Subcutaneous abdominal adipose tissue (tissue), 5 donors: Measurements from ENCODE around the gene GRIK4.

Source experiments
- H3K27ac ChIP-seq: one replicate; pipeline ENCODE4 v1.7.0; 2013; ENCODE audit warnings: low read depth, mild to moderate bottlenecking, inconsistent platforms, low read length, moderate library complexity
- H3K27me3 ChIP-seq, 5 donors: one replicate each; pipeline ENCODE4 v1.7.0; 2013; ENCODE audit warnings: low read length in 5 of 5, inconsistent platforms in 1 of 5; ENCODE audit not compliant: control insufficient read depth in 5 of 5, insufficient read depth in 4 of 5
- H3K36me3 ChIP-seq, 5 donors: one replicate each; pipeline ENCODE4 v1.7.0; 2013; ENCODE audit warnings: low read length in 5 of 5; ENCODE audit not compliant: control insufficient read depth in 5 of 5, insufficient read depth in 5 of 5
- H3K4me1 ChIP-seq, 5 donors: one replicate each; pipeline ENCODE4 v1.7.0; 2013; ENCODE audit warnings: low read length in 5 of 5, mild to moderate bottlenecking in 3 of 5, moderate library complexity in 1 of 5; ENCODE audit not compliant: control insufficient read depth in 5 of 5, insufficient read depth in 5 of 5
- H3K4me3 ChIP-seq, 5 donors: one replicate each; pipeline ENCODE4 v1.7.0; 2013; ENCODE audit warnings: low read length in 5 of 5, low read depth in 1 of 5
- H3K9ac ChIP-seq, 5 donors: one replicate each; pipeline ENCODE4 v1.7.0; 2013; ENCODE audit warnings: low read length in 5 of 5, mild to moderate bottlenecking in 4 of 5, moderate library complexity in 3 of 5
- H3K9me3 ChIP-seq, 5 donors: one replicate each; pipeline ENCODE4 v1.7.0; 2013; ENCODE audit warnings: low read length in 5 of 5; ENCODE audit not compliant: control insufficient read depth in 5 of 5
- donor health status: healthy.
- donor health status: healthy.
- donor health status: healthy.
- donor health status: healthy.
- donor health status: healthy.

Gene GRIK4

DNA sequence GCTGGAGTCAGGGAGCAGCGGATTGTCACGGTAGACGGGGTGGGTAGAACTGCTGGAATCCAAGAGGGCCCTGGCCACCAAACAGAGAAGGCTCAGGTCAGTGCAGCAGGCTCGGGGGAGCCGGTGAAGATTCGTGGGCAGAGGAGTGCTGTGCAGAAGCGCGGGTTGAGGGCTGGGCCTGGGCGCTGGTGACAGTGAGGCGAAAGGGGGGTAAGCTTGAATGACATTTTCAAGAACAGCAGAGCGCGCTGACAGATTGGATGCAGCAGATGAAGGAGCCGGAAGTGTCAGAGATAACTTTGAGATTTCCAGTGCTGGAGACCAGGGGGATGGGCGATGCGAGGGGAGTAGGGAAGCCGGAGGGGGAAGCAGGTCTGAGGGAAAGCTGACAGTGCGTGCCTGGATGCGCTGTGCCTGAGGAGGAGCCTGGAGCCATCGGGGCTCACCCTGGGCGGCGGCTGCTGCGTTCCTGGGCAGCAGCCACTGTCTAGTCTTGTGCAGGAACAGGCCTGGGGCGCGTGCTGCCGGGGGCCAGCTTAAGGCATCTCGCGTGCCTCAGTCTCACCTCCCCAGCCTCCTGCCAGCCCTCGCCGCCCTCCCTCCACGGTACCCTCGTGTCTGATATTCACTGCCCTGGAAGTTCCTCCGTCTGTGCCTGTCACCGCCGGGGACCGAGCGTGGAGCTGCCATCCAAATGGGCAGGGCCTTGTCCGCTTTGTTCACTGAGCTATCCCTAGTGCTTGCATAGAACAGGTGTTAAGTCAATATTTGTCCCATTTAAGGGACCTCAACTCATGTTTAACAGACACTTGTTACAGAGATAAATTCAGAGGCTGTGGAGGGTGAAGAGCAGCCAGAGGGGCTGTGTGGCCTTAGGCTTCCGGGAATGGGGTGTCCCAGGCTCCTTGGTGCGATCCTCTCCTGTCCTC is 5.2 kb downstream of the GRIK4 start:
- H3K4me1 ChIP-seq: no peaks in the 10 kb centered on the region
- H3K4me3 ChIP-seq: no peak overlapping the region
- no peak overlapping the region for H3K9ac ChIP-seq
- peaks cover 23 to 38% (median 29%) of the 10 kb centered on the region in 5 donors for H3K27me3 ChIP-seq
- H3K9me3 ChIP-seq: no peaks in the 10 kb centered on the region
- no peak overlapping the region for H3K27ac ChIP-seq
- H3K36me3 ChIP-seq: no peaks in the 10 kb centered on the region

DNA sequence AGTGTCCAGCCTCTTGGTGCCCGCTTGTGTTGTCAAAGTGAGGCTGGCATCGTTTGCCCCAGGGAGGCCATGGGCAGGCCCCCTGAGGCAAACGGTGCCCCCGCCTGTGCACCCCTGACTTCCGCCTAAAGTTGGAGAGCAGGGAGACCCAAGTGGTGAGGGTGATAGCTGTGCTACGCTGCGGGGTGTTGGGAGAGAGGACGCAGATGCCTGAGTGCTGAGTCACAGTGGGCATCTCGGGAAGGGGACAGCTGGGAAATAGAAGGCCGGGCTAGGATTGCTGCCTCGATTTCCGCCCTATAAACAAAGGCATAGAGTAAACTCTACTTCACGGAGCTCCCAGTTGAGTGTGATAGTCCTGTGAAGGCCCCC is 5.8 kb downstream of the GRIK4 start:
- H3K4me1 ChIP-seq: no peaks in the 10 kb centered on the region
- H3K9ac ChIP-seq: no peak overlapping the region
- no peaks in the 10 kb centered on the region for H3K36me3 ChIP-seq
- no peak overlapping the region for H3K4me3 ChIP-seq
- H3K9me3 ChIP-seq: no peaks in the 10 kb centered on the region
- H3K27ac ChIP-seq: no peak overlapping the region
- H3K27me3 ChIP-seq: peaks cover 21 to 38% (median 27%) of the 10 kb centered on the region in 5 donors

DNA sequence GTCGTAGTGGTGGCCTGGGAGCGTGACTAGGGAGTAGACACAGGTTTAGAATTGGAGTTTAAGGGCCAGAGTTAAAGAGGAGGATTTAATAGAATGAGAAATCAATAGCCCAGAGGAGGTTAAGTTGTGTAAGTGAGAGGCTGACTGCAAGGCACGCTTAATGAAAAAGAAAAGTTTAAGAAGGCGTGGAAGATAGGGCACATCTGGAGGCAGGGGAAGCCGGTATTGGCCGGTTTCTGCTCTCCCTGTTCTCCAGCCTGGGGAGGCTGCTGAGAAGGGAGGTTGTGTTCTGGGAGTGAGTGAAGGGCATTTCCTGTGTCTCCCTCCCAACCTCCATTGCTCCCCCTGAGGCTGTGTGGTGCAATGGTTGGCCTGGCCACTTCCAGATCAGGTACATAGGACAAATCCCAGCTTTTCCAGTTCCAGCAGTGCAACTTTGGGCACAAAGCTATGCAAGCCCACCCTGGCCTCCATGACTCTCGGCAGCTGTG is 6.3 kb downstream of the GRIK4 start:
- Histone ChIP-seq H3K36me3 (no peaks in the 10 kb centered on the region), H3K27ac (no peak overlapping the region), H3K4me1 (no peaks in the 10 kb centered on the region), H3K27me3 (peaks cover 18 to 35% (median 23%) of the 10 kb centered on the region in 5 donors), H3K4me3 (no peak overlapping the region), H3K9ac (no peak overlapping the region), H3K9me3 (no peaks in the 10 kb centered on the region)

DNA sequence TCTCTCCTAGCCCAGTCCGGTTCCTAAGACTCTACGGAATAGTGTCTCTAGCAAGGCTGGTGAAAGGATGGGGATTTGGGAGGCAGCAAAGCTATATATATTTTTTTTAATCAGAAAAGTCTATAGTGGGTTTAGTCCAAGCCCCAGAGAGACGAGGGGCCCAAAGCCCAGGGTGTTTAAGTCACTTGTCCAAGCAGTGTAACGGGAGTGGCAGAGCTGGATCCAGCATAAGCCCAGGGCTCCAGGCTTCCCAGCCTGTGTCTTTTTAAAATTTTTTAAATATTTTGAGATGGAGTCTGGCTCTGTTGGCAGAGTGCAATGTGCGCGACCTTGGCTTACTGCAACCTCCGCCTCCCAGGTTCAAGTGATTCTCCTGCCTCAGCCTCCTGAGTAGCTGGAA is 6.8 kb downstream of the GRIK4 start:
- Histone ChIP-seq H3K4me3 (no peak overlapping the region), H3K9me3 (no peaks in the 10 kb centered on the region), H3K27me3 (peaks cover 16 to 32% (median 20%) of the 10 kb centered on the region in 5 donors), H3K4me1 (peaks cover under 1 to 5% (median 2%) of the 10 kb centered on the region in 5 donors), H3K9ac (no peak overlapping the region), H3K27ac (no peak overlapping the region), H3K36me3 (no peaks in the 10 kb centered on the region)

DNA sequence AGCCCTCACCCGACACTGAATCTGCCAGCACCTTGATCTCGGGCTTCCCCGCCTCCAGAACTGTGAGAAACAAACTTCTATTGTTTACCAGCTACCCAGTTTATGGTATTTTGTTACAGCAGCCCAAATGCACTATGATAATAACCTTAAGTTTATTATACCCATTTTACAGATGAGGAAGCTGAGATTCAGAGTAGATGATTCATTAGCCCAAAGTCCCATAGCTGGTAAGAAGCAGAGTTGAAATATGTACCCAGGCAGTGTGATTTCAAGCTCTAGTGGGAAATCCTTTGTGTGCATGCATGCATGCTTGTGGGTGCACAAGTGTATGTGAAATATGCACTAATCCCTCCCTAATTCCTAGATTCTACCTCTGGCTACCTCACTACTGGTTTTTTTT is 7.9 kb downstream of the GRIK4 start:
- Histone ChIP-seq H3K27ac (no peak overlapping the region), H3K9ac (no peak overlapping the region), H3K27me3 (peaks cover 13 to 33% (median 17%) of the 10 kb centered on the region in 5 donors), H3K4me3 (no peak overlapping the region), H3K36me3 (no peaks in the 10 kb centered on the region), H3K9me3 (no peaks in the 10 kb centered on the region), H3K4me1 (peaks cover 1 to 8% (median 4%) of the 10 kb centered on the region in 5 donors)

DNA sequence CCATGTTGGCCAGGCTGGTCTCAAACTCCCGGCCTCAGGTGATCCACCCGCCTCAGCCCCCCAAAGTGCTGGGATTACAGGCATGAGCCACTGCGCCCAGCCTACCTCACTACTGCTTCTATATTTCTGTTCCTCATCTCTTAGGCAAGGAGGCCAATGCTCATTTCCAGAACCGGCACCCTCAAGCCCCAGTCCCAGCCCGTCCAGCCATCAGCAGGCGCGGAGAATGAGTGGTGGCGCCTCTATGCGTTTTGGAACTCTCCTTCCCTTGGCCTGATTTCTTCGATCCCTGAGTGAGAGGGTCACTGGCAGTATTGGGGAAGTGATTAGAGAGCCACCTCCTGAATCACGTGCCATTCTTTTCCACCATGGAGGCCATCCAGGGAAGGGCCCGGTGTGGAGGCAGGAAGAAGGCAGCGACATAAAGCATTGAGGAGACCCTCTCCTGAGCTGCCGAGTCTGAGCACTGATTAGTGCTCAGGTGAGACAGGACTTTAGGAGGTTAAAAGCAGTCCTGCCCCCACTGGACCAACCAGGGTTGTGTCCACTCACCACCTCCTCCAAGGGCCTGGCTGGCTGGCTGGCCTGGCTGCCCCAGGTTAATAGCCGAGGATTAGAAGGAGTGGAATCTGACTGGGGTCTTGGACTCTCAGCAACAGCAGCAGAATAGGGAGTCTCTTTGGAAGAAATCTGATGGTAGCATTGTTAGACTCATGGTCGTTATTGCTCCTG is 8.7 kb downstream of the GRIK4 start:
- no peaks in the 10 kb centered on the region for H3K9me3 ChIP-seq
- H3K4me1 ChIP-seq: peaks cover 1 to 8% (median 4%) of the 10 kb centered on the region in 5 donors
- H3K27ac ChIP-seq: no peak overlapping the region
- no peaks in the 10 kb centered on the region for H3K36me3 ChIP-seq
- H3K27me3 ChIP-seq: peaks cover 15 to 31% (median 24%) of the 10 kb centered on the region in 5 donors
- H3K4me3 ChIP-seq: no peak overlapping the region
- H3K9ac ChIP-seq: no peak overlapping the region

DNA sequence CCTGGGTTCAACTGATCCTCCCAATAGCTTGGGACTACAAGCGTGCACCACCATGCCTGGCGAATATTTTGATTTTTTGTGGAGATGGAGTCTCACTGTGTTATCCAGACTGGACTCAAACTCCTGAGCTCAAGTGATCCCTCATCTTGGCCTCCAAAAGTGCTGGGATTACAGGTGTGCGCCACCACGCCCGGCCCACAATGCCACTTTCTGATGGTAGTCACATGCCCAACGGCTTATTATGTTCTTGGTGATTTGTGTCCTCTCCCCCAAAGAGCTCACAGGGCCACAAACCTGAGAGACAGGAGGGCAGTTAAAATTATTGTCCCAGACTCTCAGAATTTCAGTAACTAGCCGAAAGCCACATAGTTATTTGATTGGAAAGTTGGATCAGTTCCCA is 9.6 kb downstream of the GRIK4 start:
- no peaks in the 10 kb centered on the region for H3K36me3 ChIP-seq
- peaks cover 1 to 8% (median 4%) of the 10 kb centered on the region in 5 donors for H3K4me1 ChIP-seq
- no peak overlapping the region for H3K4me3 ChIP-seq
- no peak overlapping the region for H3K27ac ChIP-seq
- no peak overlapping the region for H3K9ac ChIP-seq
- H3K27me3 ChIP-seq: peaks cover 13 to 32% (median 22%) of the 10 kb centered on the region in 5 donors
- H3K9me3 ChIP-seq: no peaks in the 10 kb centered on the region

DNA sequence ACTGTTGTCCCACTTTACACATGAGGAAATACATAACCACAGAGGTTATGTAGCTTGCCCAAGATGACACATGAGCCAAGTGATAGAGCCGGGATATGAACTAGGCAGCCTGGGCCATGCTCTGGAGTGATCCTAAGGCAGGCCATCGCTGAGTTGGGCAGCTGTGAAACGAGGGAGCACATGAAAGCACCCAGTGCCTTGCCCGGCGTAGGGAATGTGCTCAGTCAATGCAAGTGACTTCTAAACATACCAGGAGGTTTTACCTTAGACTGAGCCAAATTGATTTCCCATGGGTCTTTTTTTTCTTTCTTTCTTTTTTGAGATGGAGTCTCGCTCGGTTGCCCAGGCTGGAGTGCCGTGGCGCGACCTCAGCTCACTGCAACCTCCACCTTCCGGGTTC is 10.5 kb downstream of the GRIK4 start:
- Histone ChIP-seq H3K4me1 (peaks cover 1 to 10% (median 4%) of the 10 kb centered on the region in 5 donors), H3K27ac (no peak overlapping the region), H3K4me3 (no peak overlapping the region), H3K27me3 (peaks cover 8 to 27% (median 17%) of the 10 kb centered on the region in 5 donors), H3K9me3 (no peaks in the 10 kb centered on the region), H3K36me3 (no peaks in the 10 kb centered on the region), H3K9ac (no peak overlapping the region)

DNA sequence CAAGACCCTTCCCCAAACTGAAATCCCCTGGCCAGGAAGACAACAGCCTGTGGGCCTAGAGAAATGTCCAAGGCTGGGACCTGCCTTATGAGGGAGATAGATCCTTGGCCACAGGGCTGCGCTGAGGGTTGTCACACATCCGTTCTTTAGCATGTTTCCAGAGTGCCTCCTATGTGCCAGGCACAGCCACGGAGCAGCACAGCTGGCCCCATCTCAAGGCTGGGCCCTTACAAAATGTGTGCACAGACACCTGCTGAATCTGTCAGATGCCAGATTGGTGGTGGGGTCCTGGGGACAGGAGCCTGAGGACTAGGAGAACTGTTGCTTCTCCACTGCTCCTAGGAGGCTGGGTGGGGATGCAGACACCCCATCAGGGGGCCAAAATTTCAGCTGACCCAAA is 11.2 kb downstream of the GRIK4 start:
- H3K27ac ChIP-seq: no peak overlapping the region
- H3K4me3 ChIP-seq: no peak overlapping the region
- H3K27me3 ChIP-seq: peaks cover 11 to 26% (median 23%) of the 10 kb centered on the region in 5 donors
- no peaks in the 10 kb centered on the region for H3K36me3 ChIP-seq
- peaks cover 1 to 11% (median 4%) of the 10 kb centered on the region in 5 donors for H3K4me1 ChIP-seq
- H3K9ac ChIP-seq: no peak overlapping the region
- no peaks in the 10 kb centered on the region for H3K9me3 ChIP-seq

DNA sequence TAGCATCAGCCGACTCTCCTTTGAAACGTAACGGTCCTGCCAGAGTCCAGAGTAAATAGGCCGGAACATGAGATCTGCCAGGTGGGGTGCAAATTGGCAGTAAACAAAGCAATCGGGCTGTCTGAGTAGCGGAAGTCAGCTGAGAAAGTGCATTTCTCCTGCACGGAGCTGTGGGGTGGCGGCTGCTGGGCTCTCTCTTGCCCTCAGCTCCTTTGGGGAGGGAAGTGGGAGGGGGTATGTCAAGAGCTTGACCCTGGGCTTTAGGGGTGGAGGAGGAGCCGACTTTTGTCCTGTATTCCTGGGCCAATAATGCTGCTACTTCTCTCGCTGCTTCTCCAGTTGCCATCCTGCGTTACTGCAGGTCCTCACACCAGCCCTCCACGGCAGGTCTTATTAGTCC is 11.6 kb downstream of the GRIK4 start:
- H3K9ac ChIP-seq: no peak overlapping the region
- H3K4me1 ChIP-seq: peaks cover 1 to 11% (median 4%) of the 10 kb centered on the region in 5 donors
- H3K36me3 ChIP-seq: no peaks in the 10 kb centered on the region
- H3K27me3 ChIP-seq: peaks cover 12 to 26% (median 19%) of the 10 kb centered on the region in 5 donors
- H3K27ac ChIP-seq: no peak overlapping the region
- no peak overlapping the region for H3K4me3 ChIP-seq
- no peaks in the 10 kb centered on the region for H3K9me3 ChIP-seq
